Measurements from ENCODE around the gene C11orf71.

Gene C11orf71, protein sequence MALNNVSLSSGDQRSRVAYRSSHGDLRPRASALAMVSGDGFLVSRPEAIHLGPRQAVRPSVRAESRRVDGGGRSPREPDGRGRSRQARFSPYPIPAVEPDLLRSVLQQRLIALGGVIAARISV

DNA sequence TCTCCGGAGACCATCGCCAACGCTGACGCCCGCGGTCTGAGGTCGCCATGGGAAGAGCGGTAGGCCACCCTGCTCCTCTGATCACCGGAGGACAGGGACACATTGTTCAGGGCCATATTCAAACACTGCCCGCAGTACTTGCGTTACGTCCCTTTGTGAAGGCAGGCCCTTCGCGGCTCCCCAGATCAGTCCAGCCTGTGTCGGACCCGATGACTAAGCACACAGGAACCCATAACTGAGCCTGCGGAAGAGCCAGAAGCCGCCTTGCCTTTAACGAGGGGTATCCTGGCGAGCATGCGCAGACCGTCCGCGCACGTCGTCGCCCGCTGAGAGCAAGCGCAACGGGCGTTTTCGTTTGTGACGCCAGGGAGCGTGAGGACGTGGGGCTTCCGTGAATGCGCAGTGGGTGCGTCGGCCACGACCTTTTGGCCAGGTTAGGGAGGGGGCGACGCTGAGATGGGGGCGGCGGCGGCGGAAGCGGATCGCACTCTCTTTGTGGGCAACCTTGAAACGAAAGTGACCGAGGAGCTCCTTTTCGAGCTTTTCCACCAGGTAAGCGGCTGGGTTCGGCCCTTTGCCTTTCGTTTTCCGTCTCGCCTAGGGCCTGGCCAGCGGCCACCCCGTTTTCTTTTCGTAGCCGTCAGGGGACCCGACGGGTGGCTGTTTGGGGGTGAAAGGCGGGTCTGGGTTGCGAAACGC, at the start of gene C11orf71, which contains the start of gene RBM7:
Gene C11orf71, minus strand, starts transcription at position 296 of the 699 bp plus-strand sequence. Its CDS starts 180 bp downstream, at position 116.
Gene RBM7, plus strand, starts transcription at position 451 of the 699 bp plus-strand sequence. Its CDS starts 6 bp downstream, at position 457.
- DNase-seq = peak; percentile 60 to 73

- no peak for DNase-seq
Observed at GRCh38 chr11:114449845-114450244, 49.5 kb upstream of the C11orf71 start.

DNA sequence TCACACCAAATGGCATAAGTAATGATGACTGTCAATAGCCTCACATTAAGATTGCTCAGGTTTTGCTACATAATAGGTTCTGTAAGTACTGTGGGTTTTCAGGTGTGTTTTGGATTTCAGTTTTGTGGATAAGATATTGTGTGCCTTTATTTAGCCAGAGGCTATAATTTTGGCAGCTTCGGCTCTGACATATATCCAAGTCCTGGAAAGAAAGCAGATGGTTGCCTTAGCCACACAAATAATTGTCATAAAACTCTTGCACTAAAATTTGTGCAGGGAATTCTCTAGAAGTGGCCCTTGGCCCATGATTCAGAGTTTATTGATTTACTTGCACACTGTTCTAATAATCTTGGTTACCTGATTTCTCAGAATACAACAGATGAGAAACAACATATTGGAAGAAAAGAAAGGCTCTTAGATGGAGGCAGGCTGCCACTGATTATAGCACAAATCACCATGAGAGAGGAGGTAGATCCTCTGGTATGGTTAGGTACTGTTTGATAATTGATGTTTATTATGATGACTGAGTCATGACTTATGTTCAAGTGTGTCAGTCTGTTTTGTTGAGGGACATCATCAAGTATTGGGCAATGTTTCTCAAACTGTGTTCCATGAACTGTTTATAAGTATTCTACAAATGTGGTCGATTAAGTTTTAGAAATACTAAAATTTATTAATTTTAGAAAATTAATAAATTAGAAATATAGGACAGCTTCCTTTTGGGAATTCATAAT, 48.6 kb upstream of the C11orf71 start:
- peak; percentile 17 to 22 for DNase-seq

GRCh38 chr11:114447892-114448291, 47.6 kb upstream of the C11orf71 start:
- no peak for DNase-seq

- no peak for DNase-seq
Observed at GRCh38 chr11:114447444-114447843, 47.1 kb upstream of the C11orf71 start.

DNA sequence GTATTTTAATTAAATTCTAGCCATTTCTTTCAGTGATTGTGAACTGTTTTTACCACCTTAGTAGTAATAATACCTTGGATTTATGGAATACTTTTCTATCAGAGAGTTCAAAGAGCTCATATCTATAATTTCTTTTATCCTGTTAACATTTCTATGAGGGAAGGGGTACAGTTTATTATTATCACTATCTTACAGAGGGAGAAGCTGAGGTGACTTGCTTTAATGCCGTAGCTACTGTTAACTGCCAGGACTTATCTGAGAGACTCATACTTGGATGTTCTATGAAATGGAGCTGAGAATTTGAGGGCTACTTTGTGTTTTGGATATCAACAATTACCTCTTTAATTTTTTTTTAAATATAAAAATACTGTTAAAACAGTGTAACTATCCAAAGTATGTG, 42.2 kb upstream of the C11orf71 start:
- DNase-seq = no peak

GRCh38 chr11:114441921-114442320, 41.6 kb upstream of the C11orf71 start:
- DNase-seq = no peak

- no peak for DNase-seq
Observed at GRCh38 chr11:114440971-114441763, 40.9 kb upstream of the C11orf71 start.

DNA sequence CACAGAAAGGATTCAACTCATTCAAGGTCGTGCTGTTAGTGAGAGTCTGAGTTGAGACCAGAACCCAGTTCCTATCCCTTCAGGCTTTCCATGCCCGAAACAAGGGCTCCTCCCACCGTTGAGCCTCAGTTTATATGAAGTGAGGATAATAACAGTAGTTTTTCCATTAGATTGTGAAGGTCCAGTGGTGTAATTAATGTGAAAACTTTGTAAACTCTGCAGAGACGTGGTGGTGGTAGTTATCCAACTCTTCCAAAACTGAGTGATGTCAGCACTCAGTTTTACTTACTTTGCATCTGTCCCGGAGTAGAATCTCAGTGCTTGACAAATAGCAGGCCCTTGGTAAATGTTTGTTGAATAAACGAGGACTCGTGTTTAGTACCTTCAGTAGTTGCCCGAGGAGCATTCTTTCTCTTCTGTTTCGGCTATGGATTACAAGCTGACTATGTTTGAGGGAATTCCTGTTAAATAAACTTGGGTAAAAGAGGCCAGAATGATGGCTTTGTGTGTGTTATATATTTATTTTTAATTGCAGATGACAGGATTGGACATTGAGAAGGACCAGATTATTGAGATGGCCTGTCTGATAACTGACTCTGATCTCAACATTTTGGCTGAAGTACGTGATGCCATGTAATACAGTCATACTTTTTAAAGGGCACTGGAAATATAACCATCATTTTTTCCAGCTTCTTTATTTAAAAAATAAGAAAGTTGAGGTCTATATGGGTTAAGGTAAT, 40.0 kb upstream of the C11orf71 start:
- no peak for DNase-seq

DNA sequence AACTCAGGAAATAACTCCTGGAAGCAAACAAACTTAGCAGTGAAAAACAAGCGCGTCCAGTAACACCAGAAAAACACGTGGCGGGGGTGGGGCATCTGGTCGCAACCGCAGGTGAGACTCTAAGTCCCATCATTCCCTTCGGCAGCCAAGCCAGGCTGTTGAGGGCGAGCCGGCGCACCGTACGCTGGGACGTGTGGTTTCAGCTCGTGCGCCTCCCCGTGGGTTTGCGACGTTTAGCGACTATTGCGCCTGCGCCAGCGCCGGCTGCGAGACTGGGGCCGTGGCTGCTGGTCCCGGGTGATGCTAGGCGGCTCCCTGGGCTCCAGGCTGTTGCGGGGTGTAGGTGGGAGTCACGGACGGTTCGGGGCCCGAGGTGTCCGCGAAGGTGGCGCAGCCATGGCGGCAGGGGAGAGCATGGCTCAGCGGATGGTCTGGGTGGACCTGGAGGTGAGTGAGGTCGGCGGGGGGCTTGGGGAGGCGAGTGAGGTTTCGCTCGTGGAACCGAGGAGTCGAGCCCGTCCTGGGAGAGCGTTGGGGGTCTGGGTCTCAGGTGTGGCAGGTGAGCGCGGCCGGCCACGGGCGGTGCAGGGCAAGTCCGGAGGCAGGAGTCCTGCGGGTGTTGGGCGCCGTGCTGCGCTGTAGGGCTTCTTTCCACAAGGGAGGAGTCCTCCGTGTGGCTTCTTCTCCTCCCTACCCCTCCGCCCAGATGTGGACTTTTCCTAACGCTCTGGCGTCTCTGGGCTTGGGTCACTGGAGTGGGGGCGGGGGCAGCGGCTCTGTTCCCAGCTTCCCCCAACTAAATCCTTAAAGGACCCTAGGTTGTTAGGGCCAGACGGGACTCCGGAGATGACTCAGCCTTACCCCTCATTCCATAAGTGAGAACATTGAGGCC, 39.2 kb upstream of the C11orf71 start, which contains the start of gene REXO2:
Gene REXO2, plus strand, starts transcription at position 239 of the 892 bp plus-strand sequence. Its CDS starts 62 bp downstream, at position 301.
- DNase-seq = peak; percentile 53 to 81

DNA sequence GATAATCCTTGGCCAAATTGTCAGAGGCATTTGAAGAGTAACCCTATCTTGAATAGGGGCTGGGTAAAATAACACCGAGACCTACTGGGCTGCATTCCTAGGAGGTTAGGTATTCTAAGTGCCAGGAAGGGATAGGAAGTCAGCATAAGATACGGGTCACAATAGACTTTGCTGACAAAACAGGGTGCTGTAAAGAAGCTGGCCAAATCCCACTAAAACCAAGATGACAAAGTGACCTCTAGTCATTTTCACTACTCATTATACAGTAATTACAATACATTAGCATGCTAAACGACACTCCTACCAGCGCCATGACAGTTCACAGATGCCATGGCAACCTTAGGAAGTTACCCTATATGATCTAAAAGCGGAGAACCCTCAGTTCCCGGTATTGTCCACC, 38.0 kb upstream of the C11orf71 start:
- DNase-seq = no peak

- no peak for DNase-seq
Observed at GRCh38 chr11:114433376-114433775, 33.1 kb upstream of the C11orf71 start.

- no peak for DNase-seq
Observed at GRCh38 chr11:114432893-114433292, 32.6 kb upstream of the C11orf71 start.

- DNase-seq = no peak
Observed at GRCh38 chr11:114430290-114430689, 30.0 kb upstream of the C11orf71 start.

DNA sequence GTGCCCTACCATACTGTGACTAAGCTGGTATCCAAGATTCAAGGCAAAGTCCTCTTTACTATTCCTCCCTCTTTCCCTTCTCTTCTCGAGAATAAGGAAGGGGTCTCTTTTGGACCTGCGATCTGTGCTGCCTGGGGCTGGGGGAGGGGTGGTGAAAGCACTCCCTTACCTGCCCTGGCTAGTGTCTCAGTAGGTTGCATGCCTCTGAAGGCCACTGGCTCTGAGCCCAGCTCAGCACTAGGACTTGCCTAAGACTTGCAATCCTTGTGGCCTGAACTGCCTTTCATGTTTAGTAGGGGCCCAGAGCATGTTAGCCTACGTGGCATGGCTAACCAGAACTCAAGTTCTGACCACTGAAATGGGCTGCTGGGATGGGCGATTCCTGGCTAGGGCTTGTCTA, 26.0 kb upstream of the C11orf71 start:
- DNase-seq = no peak

DNA sequence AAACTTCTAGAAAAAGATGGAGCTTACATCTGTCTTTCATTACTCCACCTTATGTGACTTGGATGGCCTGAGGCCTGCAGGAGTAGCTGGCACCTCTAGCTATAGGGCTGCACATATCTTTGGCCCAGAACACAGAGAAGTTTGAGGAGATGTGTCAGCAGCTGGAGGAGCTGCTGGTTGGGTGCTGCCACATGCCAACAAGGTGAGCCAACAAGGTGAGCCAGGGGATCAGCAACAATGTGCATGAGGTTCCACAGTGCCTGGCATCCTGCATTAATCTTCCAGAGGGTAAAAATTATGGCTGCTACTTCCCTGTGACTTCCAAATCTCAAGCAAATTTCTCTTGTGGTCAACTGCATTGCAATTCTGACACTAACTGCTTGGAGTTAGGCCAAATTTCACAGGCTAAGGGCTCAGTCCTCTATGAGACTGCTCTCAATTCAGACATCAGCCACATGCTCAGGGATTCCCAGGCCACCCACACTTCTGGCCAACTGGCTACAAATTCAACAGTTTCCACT, 16.2 kb upstream of the C11orf71 start:
- DNase-seq = no peak

DNA sequence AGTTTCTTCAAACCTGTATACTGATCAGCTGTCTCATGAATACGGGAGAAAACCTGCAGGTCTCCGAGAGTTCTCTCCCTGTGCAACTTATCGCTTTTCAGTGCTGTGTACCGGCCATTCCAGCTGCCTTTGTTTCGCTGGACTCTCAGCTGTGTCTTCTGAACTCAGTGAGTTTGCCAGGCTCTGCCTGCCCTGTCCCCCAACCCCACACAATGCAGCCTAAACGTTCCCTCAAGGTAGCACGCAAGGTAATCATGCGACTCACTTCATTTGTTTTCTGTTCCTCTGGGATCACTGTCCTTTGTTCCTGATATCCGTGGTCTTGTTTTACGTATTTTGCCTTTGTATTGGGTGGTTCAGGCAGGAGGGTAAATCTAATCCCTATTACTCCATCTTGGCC, 13.6 kb upstream of the C11orf71 start:
- DNase-seq = no peak

GRCh38 chr11:114412946-114413345, 12.6 kb upstream of the C11orf71 start:
- no peak for DNase-seq

- no peak for DNase-seq
Observed at GRCh38 chr11:114401311-114401710, 1.0 kb upstream of the C11orf71 start.

- no peak for DNase-seq
Observed at GRCh38 chr11:114400915-114401223, 558 bp upstream of the C11orf71 start.

All from cerebellar nuclear complex (tissue), 1 donor.